GM12878 (cell line): Measurements from ENCODE around the gene SRCIN1. TPM values are rescaled to one million over a fixed set of nuclear protein-coding genes. Genes with fewer than 3 reads are reported as not detected.

ENCODE experiments used
- ATAC-seq: fragments of 200-7000 bp; cut with Tn5 transposase; 3 replicates; pipeline ENCODE4 v1.9.1; 2020; ENCODE audit warnings: mild to moderate bottlenecking, moderate library complexity
- BruUV-seq: library from RNA; stranded (reverse); fragments of 400-500 nt; replicated peaks from 2 replicates; lab custom pipeline; 2021; lab: Mats Ljungman, UMichigan
- CTCF ChIA-PET: fragments of 300-600 bp; sonication (Branson Sonifier 250); formaldehyde crosslinking; extraction: SDS; loops from one replicate; lab custom pipeline; 2021; ENCODE audit warnings: inconsistent platforms; lab: Yijun Ruan, JAX
- POLR2A ChIA-PET: fragments of 350-600 bp; formaldehyde crosslinking; extraction: SDS; loops from one replicate; lab custom pipeline; 2021; ENCODE audit warnings: inconsistent platforms; lab: Charles Lee
- RAD21 ChIA-PET: fragments of 300-600 bp; sonication (Branson Sonifier 250); formaldehyde crosslinking; loops from one replicate; lab custom pipeline; 2023; ENCODE audit warnings: antibody characterized with exemption; ENCODE audit not compliant: unreplicated experiment; lab: Charles Lee
- SMC1A ChIA-PET: fragments of 300-600 bp; sonication (Branson Sonifier 250); formaldehyde crosslinking; loops from one replicate; lab custom pipeline; 2023; ENCODE audit not compliant: unreplicated experiment, uncharacterized antibody; lab: Charles Lee
- DNase-seq: peaks from one replicate; pipeline ENCODE4 v3.0.0-alpha.2; 2011; ENCODE audit warnings: low read depth, low spot score
- FAIRE-seq: peaks from 3 replicates; lab custom pipeline; 2011; peaks lifted over from hg19 to GRCh38; lab: Jason Lieb, UNC
- H2AFZ ChIP-seq: 2 replicates; pipeline ENCODE4 v1.6.0; 2011; ENCODE audit warnings: low read depth, low read length, control low read depth; ENCODE audit not compliant: control insufficient read depth
- H3K27ac ChIP-seq: 2 replicates; pipeline ENCODE4 v1.5.1; 2011; ENCODE audit warnings: control low read depth; ENCODE audit not compliant: control insufficient read depth, insufficient read depth
- H3K27me3 ChIP-seq, 2 experiments: replicated peaks in 1 of 2; 2 replicates each; pipeline versions ENCODE4 v1.6.0 to v1.6.1; 2011; ENCODE audit warnings: low read length in 1 of 2; ENCODE audit not compliant: control insufficient read depth in 2 of 2, insufficient read depth in 2 of 2
- H3K36me3 ChIP-seq, 2 experiments: 2 replicates each; pipeline ENCODE4 v1.5.1; 2011; ENCODE audit warnings: low read length in 1 of 2; ENCODE audit not compliant: control insufficient read depth in 2 of 2, insufficient read depth in 2 of 2
- H3K4me1 ChIP-seq: 2 replicates; pipeline ENCODE4 v1.6.1; 2011; ENCODE audit warnings: mild to moderate bottlenecking, low read length, moderate library complexity, mixed read lengths; ENCODE audit not compliant: control insufficient read depth, insufficient read depth
- H3K4me2 ChIP-seq: 2 replicates; pipeline ENCODE4 v1.6.0; 2011; ENCODE audit warnings: control low read depth; ENCODE audit not compliant: control insufficient read depth, insufficient read depth
- H3K4me3 ChIP-seq: fragments of 200-600 bp; sonication (generic); 2 replicates; pipeline ENCODE4 v1.5.1; 2016
- H3K79me2 ChIP-seq: 2 replicates; pipeline ENCODE4 v1.6.0; 2011; ENCODE audit warnings: low read length; ENCODE audit not compliant: control insufficient read depth, insufficient read depth
- H3K9ac ChIP-seq: 2 replicates; pipeline ENCODE4 v1.8.0; 2011; ENCODE audit warnings: low read length, control low read depth, mixed read lengths; ENCODE audit not compliant: control insufficient read depth, insufficient read depth
- H3K9me3 ChIP-seq: replicated peaks from 3 replicates; pipeline ENCODE4 v1.5.1; 2011; ENCODE audit warnings: mild to moderate bottlenecking, low read length; ENCODE audit not compliant: control insufficient read depth, insufficient read depth
- H4K20me1 ChIP-seq: 2 replicates; pipeline ENCODE4 v1.6.0; 2011; ENCODE audit not compliant: control insufficient read depth, insufficient read depth
- NBN ChIP-seq: fragments of 450-650 bp; IDR thresholded peaks from 2 replicates; pipeline ENCODE4 v1.6.1; 2016
- NR2C1 ChIP-seq: fragments of 450-650 bp; IDR thresholded peaks from 2 replicates; pipeline ENCODE4 v1.6.1; 2017; ENCODE audit warnings: antibody characterized with exemption, mild to moderate bottlenecking, moderate library complexity
- RCOR1 ChIP-seq: conservative IDR thresholded peaks from 2 replicates; pipeline ENCODE4 v1.6.1; 2012; ENCODE audit warnings: low read depth, low read length, improper control_type of control experiment
- SPI1 ChIP-seq: IDR thresholded peaks from 2 replicates; pipeline ENCODE4 v1.6.1; 2011; ENCODE audit warnings: low read depth, mild to moderate bottlenecking, low read length, moderate library complexity, borderline replicate concordance; ENCODE audit not compliant: insufficient read depth
- ZNF24 ChIP-seq: fragments of 450-650 bp; IDR thresholded peaks from 2 replicates; pipeline ENCODE4 v1.6.1; 2017; ENCODE audit warnings: antibody characterized with exemption, mild to moderate bottlenecking
- WGBS: methylation state at CpG from one replicate; pipeline ENCODE4 v1.1.6; 2016; ENCODE audit warnings: low lambda C conversion rate; ENCODE audit not compliant: insufficient replicate concordance, insufficient coverage; ENCODE audit errors: missing lambda C conversion rate; 5-methylcytosine and 5-hydroxymethylcytosine counted together
- in situ Hi-C: fragments of 300-500 bp; cut with MboI; formaldehyde crosslinking; loops from 9 replicates; pipeline ENCODE4 v1.14.3; 2018; ENCODE audit warnings: mixed read lengths
- intact Hi-C: fragments of 100-400 bp; cut with micrococcal nuclease; formaldehyde crosslinking; loops from one replicate; pipeline ENCODE4 v1.14.2; 2022; ENCODE audit not compliant: unreplicated experiment
- polyA plus RNA-seq, 11 experiments: library from polyadenylated mRNA; depleted of rRNA in 4 of 11; unstranded in 6 of 11; stranded (reverse) in 5 of 11; fragments of >200 nt; fragmentation: Nextera tagmentation in 4 of 11; fragmentation: Illumina TruSeq in 1 of 11; extraction: Ambion mirVana in 4 of 11; extraction: Trizol in 1 of 11; gene quantifications; 1 replicate in 1 of 11; 2 replicates in 10 of 11; pipeline versions ENCODE4 v1.2.1 to v1.2.3, GENCODE V29; 2011 to 2016; ENCODE audit warnings: inconsistent platforms in 2 of 11, missing spikeins in 2 of 11, low read depth in 1 of 11
- total RNA-seq, 4 experiments: library from RNA; depleted of rRNA in 3 of 4; stranded (reverse); fragments of >200 nt in 3 of 4; fragmentation: Illumina TruSeq in 1 of 4; extraction: Trizol in 1 of 4; gene quantifications; 2 replicates each; pipeline versions ENCODE4 v1.2.1 to v1.2.3, GENCODE V29; 2013 to 2021

The SRCIN1 gene
- total and polyA plus RNA-seq, 10 of the 15 experiments (the other 5 are each of a cell fraction or from before 2014, with no cell fraction given): under 0.01 to 0.74 (median 0.20) TPM; not detected in 3

DNA sequence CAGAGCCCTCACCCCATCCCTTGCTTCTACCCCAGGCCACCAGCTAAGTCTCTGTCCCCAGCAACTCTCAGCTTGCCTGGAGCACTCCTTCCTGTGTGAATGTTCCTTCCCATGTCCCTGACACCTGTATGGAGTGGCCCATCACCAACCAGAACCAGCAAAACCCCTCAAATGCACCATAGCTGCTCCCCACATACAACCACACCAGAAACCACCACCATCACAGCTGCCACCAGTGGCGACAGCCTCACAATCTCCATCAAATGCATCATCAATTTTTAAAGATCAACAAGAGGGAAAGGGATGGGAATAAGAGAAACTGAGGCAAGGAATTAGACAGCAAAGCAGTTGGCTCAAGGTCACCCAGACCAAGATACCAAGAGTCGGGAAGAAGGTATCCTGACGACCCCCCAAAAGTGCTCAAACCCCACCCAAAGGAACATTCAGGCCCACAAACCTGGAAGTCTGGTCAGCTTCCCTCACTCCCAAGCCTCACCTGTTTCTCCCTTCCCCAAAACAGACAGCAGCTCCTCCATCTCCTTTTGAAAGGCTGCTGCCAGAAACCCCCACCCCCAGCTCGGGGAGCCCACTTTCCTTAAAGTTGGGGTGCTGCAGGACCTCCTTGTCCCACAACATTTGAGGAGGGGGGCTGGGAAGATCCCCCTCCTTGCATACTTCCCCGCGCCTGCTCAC is 1.8 kb downstream of the SRCIN1 start:
- Histone ChIP-seq H3K9ac (no peak overlapping the region), H3K4me2 (no peak overlapping the region), H3K4me3 (no peak overlapping the region), H4K20me1 (no peaks in the 10 kb centered on the region), H3K27ac (no peak overlapping the region), H3K27me3 (peaks cover 0 to 14% of the 10 kb centered on the region in 2 experiments; a peak in 2 of 4 replicates), H3K79me2 (no peaks in the 10 kb centered on the region), H3K9me3 (no peaks in the 10 kb centered on the region), H2AFZ (no peak overlapping the region), H3K4me1 (peaks cover 11% of the 10 kb centered on the region), H3K36me3 (no peaks in the 10 kb centered on the region)
- no TSS peak for BruUV-seq
- ChIA-PET RAD21 (interaction anchor here (0.5 to 8.2 kb wide), 6 partner anchors 19 to 145 kb away, joined by 3 to 61 read pairs (median 6); no protein-coding TSS in a partner anchor), SMC1A (interaction anchor here (1.0 to 2.5 kb wide), 7 partner anchors 9 to 63 kb away, joined by 3 to 13 read pairs (median 3); no protein-coding TSS in a partner anchor), CTCF (interaction anchor here (1.0 to 5.5 kb wide), 7 partner anchors 14 to 73 kb away, joined by 3 to 33 read pairs (median 10); no protein-coding TSS in a partner anchor), POLR2A (no interaction called here)
- WGBS: 0% methylated on average over 6 of the region's 6 CpGs
- TF ChIP-seq NBN (no peak), ZNF24 (no peak), SPI1 (no peak), RCOR1 (no peak), NR2C1 (no peak)
- ATAC-seq: no peak
- intact Hi-C loops (no loop called here), in situ Hi-C loops (no loop called here)
- FAIRE-seq: no peak
- DNase-seq: no peak
